ENCODE measurements around the gene METTL17.

GRCh38 chr14:20976291-20976690, 13.5 kb upstream of the METTL17 start:
- TF ChIP-seq CTCF (IDR thresholded peaks at IDR 0.05) = no peak
- no peak for TF ChIP-seq POLR2A (IDR thresholded peaks at IDR 0.05)

Measured in thyroid gland (tissue), 4 donors.